Bone marrow (tissue), 2 donors: ENCODE data around the gene RRP1B.
"Not testable (repeated sequence)": the region's sequence is repeated elsewhere in the genome, so short reads cannot be mapped to it uniquely, and the experiment has no call there.

Source experiments
- DNase-seq, 2 donors: peaks; one replicate each; lab custom pipeline; 2025; lab: John Stamatoyannopoulos, UW

Gene RRP1B

DNA sequence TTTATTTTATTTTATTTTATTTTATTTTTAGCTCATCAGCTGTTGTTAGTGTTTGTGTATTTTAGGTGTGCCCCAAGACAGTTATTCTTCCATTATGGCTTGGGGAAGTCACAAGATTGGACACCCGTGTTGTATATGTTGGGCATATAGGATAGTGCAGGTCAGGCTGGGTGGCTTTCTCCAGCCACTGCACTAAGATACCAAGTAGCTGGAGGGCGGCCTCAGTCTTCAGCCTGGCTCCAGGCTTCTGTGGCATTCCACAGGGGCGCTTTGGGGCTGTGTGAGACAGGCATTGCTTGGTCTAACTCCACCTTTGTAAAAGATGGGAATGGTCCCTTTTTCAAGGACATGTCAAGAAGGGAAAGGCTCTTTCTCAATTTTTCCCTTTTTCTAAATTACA is 16.5 kb downstream of the RRP1B start:
- DNase-seq: no peak

DNA sequence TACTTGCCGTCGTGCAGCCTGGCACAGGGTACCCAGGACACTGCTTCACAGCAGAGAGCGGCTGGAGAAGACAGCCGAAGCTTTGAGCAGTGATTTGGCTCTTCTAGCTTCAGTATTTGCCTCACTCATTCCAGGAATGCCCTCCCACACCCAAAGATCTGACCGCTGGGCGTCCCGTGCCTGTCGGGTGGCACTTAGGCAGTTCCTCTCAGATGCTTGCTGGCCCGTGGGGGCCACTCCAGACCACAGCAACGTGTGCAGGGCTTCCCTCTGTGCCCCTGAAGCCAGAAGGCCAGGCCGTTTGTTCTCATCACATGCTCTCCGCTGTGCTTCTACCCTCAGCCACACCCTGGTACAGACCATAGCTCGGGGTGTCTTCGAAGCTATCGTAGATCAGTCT is 17.0 kb downstream of the RRP1B start:
- DNase-seq: no peak

- DNase-seq: no peak
Measured at GRCh38 chr21:43679951-43680350, 20.6 kb downstream of the RRP1B start.

- not testable (repeated sequence) for DNase-seq
Measured at GRCh38 chr21:43680421-43680820, 21.1 kb downstream of the RRP1B start.

GRCh38 chr21:43681650-43682049 is 22.3 kb downstream of the RRP1B start:
- no peak for DNase-seq

DNA sequence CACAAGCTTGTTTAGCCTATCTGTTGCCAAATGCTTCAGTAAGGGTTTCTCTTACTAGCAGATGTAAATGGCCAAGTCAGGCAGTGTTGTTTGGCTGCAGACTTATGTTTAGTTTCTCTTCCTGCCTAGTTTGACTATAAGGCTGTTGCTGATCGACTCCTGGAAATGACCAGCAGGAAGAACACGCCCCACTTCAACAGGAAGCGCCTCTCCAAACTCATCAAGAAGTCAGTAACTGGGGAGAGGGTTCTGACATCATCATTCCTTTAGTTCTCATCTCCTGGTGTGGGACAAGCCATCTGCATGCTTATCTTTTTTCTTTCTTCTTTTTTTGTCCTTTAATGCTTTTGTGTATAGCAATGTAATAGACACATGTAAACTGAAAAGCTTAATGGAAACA is 25.1 kb downstream of the RRP1B start:
- no peak for DNase-seq

- DNase-seq: no peak
Measured at GRCh38 chr21:43686811-43687565, 27.6 kb downstream of the RRP1B start.

DNA sequence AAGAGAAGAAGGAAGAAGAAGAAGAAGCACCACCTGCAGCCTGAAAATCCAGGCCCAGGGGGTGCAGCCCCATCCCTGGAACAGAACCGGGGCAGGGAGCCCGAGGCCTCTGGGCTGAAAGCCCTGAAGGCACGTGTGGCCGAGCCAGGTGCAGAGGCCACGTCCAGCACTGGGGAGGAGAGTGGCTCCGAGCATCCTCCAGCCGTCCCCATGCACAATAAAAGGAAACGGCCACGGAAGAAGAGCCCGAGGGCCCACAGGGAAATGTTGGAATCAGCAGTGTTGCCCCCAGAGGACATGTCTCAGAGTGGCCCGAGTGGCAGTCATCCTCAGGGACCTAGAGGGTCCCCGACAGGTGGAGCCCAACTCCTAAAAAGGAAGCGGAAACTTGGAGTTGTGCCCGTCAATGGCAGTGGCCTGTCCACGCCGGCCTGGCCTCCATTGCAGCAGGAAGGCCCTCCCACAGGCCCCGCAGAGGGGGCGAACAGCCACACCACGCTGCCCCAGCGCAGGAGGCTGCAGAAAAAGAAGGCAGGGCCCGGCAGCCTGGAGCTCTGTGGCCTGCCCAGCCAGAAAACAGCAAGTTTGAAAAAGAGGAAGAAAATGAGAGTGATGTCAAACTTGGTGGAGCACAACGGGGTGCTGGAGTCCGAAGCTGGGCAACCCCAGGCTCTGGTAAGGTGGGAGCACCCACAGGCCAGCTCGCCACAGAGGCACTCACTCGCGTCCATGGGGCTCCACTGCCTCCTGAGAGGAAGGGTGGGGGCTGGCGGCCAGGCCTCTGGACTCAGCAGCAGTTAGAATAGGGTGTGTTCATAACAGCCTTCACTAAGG is 28.4 kb downstream of the RRP1B start:
- no peak for DNase-seq

GRCh38 chr21:43688906-43689305 is 29.5 kb downstream of the RRP1B start:
- no peak for DNase-seq

GRCh38 chr21:43689556-43690337 is 30.4 kb downstream of the RRP1B start:
- no peak for DNase-seq

DNA sequence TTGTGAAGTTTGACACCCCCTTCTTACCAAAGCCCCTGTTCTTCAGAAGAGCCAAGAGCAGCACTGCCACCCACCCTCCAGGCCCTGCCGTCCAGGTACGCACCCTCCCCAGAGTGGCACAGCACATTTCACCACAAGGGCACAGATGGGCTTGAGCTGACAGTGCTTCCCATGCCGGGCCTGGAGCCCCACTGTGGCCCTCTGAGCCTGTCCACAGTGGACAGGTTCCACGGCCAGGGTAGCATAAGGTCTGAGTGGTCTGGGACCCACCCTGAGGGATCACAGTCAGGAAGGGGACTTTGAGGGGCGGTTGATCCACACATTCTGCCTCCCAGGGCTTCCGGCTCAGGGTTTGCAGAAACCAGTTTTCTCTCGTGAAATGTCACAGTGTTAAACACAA is 31.0 kb downstream of the RRP1B start:
- no peak for DNase-seq

DNA sequence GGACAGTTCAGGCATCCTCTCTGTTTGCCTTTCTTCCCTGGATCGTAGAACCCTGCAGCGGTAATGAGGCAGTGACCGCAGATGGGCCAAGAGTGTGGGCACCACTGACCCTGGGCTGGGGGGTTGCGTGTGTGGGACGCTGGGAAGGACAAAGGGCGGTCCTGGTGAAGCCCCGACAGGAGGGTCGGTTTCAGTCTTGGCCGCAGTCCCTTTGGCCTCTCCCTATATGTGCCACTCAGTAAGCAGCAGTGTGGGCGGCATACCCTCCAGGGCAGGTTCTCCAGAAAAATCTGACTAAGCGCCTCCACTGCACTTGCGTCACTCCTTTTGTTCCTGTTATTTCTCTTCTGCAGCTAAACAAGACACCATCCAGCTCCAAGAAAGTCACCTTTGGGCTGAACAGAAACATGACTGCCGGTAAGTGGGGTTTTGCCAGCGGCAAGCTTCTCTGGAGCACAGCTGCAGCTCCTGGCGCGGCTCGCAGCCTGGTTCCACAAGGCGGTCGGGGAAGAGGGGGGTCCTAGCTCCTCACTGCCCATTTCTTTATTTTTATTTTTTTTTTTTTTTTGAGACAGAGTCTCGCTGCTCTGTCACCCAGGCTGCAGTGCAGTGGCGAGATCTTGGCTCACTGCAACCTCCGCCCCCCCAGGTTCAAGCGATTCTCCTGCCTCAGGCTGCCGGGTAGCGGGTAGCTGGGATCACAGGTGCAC is 31.9 kb downstream of the RRP1B start:
- DNase-seq: no peak

DNA sequence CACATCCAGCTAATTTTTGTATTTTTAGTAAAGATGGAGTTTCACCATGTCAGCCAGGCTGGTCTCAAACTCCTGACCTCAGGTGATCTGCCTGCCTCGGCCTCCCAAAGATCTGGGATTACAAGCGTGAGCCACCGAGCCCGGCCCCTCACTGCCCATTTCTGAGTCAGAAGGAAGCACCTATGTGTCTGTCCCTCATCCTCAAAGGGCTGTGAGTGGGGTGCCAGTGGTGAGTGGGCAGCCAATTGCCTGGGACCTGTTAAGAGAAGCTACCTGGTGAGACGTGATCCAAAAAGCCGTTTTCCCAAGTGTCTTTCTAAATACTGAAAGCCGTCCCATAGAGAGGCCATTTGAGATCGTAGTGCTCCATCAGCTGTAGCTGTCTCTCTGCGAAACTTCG is 32.4 kb downstream of the RRP1B start:
- no peak for DNase-seq

DNA sequence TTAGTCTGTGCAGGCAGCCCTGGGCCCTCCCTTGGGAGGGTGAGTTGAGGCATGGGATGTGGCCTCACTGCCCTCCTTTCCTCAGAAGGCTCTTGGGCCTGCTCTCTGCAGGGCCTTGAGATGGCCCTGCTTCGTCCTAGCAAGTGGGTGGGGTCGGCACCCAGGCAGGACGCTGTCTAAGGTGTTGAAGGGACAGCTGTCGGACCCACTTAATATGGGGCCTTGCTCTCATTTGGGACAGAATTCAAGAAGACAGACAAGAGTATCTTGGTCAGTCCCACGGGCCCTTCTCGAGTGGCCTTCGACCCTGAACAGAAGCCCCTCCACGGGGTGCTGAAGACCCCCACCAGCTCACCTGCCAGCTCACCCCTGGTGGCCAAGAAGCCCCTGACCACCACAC is 33.6 kb downstream of the RRP1B start:
- DNase-seq: no peak

GRCh38 chr21:43693981-43694380 is 34.6 kb downstream of the RRP1B start:
- DNase-seq: no peak

GRCh38 chr21:43694437-43695079 is 35.2 kb downstream of the RRP1B start:
- no peak for DNase-seq

DNA sequence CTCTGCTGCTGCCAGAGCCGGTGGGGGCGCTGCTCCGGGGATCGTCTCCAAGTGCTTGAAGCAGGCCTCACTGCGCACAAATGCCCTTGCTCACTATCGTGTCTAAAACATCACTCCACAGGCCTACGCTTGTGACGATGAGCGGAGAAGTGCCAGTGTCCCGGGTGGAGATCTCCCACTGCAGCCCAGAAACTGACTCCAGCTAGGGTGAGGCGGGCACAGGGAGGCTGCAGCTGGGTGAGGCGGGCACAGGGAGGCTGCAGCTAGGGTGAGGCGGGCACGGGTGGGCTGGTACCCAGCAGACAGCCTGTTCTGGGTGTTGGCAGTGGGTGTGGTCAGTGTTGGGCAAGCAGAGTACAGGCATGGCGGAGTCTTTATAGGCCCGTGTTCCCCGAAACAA is 36.9 kb downstream of the RRP1B start:
- DNase-seq: no peak

DNA sequence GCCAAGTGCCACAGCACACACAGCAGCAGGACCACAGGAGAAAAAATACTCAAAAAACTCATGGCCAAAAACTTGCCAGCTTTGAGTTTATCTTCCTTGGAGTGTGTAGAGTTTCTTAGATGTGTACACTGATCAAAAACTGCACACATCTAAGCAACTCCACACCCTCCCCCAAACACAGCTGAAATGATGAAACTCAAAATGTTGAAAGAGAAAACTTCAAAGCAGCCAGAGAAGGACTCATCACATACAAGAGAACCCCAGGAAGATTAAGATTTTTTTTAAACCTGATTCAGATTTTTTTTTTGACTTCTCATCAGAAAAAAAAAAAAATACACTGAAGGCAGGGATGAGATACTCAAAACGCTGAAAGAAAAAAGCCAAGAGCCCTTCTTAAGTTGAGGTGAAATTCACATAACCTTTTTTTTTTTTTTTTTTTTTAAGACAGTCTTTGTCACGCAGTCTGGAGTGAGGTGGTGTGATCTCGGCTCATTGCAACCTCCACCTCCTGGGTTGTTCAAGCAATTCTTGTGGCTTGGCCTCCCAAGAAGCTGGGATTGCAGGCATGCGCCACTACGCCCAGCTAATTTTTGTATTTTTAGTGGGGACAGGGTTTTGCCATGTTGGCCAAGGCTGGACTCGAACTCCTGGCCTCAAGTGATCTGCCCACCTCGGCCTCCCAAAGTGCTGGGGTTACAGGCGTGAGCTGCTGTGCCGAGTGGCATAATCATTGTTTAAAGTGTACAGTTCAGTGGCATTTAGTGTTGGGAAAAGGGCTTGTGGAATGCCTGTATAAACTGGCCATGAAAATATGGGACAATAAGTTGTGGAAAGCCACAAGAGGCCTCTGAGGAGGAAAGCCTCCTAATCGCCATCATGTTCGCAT is 38.6 kb downstream of the RRP1B start:
- DNase-seq: no peak

GRCh38 chr21:43699492-43699777 is 40.1 kb downstream of the RRP1B start:
- DNase-seq: not testable (repeated sequence)

DNA sequence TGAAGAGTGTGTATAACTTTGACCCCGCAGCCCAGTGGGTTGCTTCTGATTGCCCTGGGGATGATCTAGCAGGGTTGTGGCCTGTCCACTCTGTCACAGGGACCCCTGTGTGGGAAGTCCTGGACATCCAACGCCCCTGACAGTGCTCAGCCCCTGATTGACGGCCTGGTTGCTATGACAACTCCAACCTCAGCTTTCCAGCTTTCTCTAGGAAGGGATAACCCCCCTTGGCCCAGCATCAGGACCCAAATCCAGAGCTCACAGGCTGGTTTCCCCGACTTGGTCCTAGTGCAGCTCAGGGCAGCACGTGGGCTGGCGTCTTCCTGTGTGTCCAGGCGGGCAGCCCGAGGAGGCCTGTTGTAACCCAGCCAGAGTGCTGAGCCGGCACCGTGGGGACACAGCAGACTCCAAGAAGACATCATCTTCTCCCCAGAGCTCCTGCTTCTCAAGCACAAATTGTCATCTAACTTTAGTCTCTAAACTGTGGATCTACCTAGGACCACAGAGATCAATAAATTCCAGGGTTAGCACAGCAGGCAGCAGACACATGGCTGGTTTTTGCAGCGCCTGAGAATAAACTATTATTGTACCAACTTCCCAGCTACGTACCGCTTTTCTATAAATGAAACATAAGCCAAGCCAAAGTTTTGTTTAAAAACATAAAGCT is 40.7 kb downstream of the RRP1B start:
- no peak for DNase-seq
